ENCODE data around the gene MRM1. TPM values are rescaled to one million over a fixed set of nuclear protein-coding genes. Genes with fewer than 3 reads are reported as not detected.

MRM1 gene
- total and polyA plus RNA-seq, 2 experiments from 2014 or later: 7.6 to 20.4 TPM

DNA sequence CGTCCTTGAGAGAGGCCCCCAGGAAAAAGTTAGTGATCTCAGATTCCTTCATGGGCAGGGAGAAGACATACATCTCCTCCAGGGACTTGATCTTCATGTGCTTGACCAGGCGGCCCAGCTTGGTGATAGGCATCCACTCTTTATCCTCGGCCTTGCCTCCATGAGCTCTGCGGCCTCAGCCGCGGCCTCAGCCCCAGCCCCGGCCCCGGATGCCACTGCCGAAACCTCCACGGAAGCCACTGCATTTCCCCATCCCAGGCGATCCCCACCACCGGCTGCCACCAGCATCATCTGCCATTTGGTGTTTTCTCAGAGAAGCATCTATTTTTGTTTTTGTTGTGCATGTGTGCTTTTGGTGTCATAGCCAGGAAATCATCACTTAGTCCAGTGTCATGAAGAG, 26.4 kb upstream of the MRM1 start:
- Histone ChIP-seq H3K36me3 (ENCODE audit: insufficient read depth) (peaks cover 15% of the 10 kb centered on the region), H3K4me2 (no peak overlapping the region), H3K27me3 (ENCODE audit: insufficient read depth) (no peaks in the 10 kb centered on the region), H3K27ac (ENCODE audit: low read depth) (no peak overlapping the region), H3K9me2 (ENCODE audit: insufficient read depth) (no peaks in the 10 kb centered on the region), H3K4me1 (ENCODE audit: insufficient read depth) (no peaks in the 10 kb centered on the region), H3K4me3 (no peak overlapping the region), H4K20me1 (replicated peaks; ENCODE audit: insufficient read depth) (peaks cover 8% of the 10 kb centered on the region; the same call in 1 of the 2 replicates), H3F3A (replicated peaks; ENCODE audit: low read depth) (no peaks in the 10 kb centered on the region), H2AFZ (no peak overlapping the region), H3K79me2 (replicated peaks; ENCODE audit: insufficient read depth) (peaks cover 12% of the 10 kb centered on the region)
- Mint-ChIP-seq H3K27me3 (ENCODE audit: insufficient read depth, low read depth, poor library complexity) (peaks cover 4% of the 10 kb centered on the region), H3K36me3 (ENCODE audit: low read depth) (peaks cover 24% of the 10 kb centered on the region), H3K27ac (no peak overlapping the region), H3K4me1 (no peaks in the 10 kb centered on the region), H3K4me3 (no peak overlapping the region), H3K9me3 (no peaks in the 10 kb centered on the region)
- DNase-seq (ENCODE audit: low spot score) (no peak), ATAC-seq (no peak)
- TF ChIP-seq ZNF331 (CRISPR knock-in tag; IDR thresholded peaks at IDR 0.05; ENCODE audit: low read depth) (no peak), POLR2AphosphoS5 (IDR thresholded peaks at IDR 0.05; ENCODE audit: low read depth) (no peak), ZNF114 (CRISPR knock-in tag; IDR thresholded peaks at IDR 0.05) (no peak), STAT1 (IDR thresholded peaks at IDR 0.05; ENCODE audit: unreplicated experiment) (no peak), EZH2 (IDR thresholded peaks at IDR 0.05; ENCODE audit: low read depth, unreplicated experiment) (no peak), EZH2phosphoT487 (IDR thresholded peaks at IDR 0.05; ENCODE audit: unreplicated experiment) (no peak), CREB1 (CRISPR knock-in tag; IDR thresholded peaks at IDR 0.05; ENCODE audit: low read depth) (no peak)
- TF ChIP-seq, protein P1, sequence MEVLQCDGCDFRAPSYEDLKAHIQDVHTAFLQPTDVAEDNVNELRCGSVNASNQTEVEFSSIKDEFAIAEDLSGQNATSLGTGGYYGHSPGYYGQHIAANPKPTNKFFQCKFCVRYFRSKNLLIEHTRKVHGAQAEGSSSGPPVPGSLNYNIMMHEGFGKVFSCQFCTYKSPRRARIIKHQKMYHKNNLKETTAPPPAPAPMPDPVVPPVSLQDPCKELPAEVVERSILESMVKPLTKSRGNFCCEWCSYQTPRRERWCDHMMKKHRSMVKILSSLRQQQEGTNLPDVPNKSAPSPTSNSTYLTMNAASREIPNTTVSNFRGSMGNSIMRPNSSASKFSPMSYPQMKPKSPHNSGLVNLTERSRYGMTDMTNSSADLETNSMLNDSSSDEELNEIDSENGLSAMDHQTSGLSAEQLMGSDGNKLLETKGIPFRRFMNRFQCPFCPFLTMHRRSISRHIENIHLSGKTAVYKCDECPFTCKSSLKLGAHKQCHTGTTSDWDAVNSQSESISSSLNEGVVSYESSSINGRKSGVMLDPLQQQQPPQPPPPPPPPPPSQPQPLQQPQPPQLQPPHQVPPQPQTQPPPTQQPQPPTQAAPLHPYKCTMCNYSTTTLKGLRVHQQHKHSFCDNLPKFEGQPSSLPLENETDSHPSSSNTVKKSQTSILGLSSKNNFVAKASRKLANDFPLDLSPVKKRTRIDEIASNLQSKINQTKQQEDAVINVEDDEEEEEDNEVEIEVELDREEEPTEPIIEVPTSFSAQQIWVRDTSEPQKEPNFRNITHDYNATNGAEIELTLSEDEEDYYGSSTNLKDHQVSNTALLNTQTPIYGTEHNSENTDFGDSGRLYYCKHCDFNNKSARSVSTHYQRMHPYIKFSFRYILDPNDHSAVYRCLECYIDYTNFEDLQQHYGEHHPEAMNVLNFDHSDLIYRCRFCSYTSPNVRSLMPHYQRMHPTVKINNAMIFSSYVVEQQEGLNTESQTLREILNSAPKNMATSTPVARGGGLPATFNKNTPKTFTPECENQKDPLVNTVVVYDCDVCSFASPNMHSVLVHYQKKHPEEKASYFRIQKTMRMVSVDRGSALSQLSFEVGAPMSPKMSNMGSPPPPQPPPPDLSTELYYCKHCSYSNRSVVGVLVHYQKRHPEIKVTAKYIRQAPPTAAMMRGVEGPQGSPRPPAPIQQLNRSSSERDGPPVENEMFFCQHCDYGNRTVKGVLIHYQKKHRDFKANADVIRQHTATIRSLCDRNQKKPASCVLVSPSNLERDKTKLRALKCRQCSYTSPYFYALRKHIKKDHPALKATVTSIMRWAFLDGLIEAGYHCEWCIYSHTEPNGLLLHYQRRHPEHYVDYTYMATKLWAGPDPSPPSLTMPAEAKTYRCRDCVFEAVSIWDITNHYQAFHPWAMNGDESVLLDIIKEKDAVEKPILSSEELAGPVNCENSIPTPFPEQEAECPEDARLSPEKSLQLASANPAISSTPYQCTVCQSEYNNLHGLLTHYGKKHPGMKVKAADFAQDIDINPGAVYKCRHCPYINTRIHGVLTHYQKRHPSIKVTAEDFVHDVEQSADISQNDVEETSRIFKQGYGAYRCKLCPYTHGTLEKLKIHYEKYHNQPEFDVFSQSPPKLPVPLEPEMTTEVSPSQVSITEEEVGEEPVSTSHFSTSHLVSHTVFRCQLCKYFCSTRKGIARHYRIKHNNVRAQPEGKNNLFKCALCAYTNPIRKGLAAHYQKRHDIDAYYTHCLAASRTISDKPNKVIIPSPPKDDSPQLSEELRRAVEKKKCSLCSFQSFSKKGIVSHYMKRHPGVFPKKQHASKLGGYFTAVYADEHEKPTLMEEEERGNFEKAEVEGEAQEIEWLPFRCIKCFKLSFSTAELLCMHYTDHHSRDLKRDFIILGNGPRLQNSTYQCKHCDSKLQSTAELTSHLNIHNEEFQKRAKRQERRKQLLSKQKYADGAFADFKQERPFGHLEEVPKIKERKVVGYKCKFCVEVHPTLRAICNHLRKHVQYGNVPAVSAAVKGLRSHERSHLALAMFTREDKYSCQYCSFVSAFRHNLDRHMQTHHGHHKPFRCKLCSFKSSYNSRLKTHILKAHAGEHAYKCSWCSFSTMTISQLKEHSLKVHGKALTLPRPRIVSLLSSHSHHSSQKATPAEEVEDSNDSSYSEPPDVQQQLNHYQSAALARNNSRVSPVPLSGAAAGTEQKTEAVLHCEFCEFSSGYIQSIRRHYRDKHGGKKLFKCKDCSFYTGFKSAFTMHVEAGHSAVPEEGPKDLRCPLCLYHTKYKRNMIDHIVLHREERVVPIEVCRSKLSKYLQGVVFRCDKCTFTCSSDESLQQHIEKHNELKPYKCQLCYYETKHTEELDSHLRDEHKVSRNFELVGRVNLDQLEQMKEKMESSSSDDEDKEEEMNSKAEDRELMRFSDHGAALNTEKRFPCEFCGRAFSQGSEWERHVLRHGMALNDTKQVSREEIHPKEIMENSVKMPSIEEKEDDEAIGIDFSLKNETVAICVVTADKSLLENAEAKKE (CRISPR knock-in tag; IDR thresholded peaks at IDR 0.05): no peak
- TF ChIP-seq, protein P2, sequence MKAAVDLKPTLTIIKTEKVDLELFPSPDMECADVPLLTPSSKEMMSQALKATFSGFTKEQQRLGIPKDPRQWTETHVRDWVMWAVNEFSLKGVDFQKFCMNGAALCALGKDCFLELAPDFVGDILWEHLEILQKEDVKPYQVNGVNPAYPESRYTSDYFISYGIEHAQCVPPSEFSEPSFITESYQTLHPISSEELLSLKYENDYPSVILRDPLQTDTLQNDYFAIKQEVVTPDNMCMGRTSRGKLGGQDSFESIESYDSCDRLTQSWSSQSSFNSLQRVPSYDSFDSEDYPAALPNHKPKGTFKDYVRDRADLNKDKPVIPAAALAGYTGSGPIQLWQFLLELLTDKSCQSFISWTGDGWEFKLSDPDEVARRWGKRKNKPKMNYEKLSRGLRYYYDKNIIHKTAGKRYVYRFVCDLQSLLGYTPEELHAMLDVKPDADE (IDR thresholded peaks at IDR 0.05): no peak
- TF ChIP-seq, protein P3, sequence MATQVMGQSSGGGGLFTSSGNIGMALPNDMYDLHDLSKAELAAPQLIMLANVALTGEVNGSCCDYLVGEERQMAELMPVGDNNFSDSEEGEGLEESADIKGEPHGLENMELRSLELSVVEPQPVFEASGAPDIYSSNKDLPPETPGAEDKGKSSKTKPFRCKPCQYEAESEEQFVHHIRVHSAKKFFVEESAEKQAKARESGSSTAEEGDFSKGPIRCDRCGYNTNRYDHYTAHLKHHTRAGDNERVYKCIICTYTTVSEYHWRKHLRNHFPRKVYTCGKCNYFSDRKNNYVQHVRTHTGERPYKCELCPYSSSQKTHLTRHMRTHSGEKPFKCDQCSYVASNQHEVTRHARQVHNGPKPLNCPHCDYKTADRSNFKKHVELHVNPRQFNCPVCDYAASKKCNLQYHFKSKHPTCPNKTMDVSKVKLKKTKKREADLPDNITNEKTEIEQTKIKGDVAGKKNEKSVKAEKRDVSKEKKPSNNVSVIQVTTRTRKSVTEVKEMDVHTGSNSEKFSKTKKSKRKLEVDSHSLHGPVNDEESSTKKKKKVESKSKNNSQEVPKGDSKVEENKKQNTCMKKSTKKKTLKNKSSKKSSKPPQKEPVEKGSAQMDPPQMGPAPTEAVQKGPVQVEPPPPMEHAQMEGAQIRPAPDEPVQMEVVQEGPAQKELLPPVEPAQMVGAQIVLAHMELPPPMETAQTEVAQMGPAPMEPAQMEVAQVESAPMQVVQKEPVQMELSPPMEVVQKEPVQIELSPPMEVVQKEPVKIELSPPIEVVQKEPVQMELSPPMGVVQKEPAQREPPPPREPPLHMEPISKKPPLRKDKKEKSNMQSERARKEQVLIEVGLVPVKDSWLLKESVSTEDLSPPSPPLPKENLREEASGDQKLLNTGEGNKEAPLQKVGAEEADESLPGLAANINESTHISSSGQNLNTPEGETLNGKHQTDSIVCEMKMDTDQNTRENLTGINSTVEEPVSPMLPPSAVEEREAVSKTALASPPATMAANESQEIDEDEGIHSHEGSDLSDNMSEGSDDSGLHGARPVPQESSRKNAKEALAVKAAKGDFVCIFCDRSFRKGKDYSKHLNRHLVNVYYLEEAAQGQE (IDR thresholded peaks at IDR 0.05; ENCODE audit: unreplicated experiment): no peak
